Measurements from ENCODE around the gene ELOF1. TPM values are rescaled to one million over a fixed set of nuclear protein-coding genes. Genes with fewer than 3 reads are reported as not detected.
"Not testable (repeated sequence)": the region's sequence is repeated elsewhere in the genome, so short reads cannot be mapped to it uniquely, and the experiment has no call there.

ELOF1 gene
- total RNA-seq, 4 donors from 2014 or later = 30.5 to 39.2 (median 32.2) TPM

- no peaks in the 10 kb centered on the region for H3K9me3 ChIP-seq
- H3K36me3 ChIP-seq = no peaks in the 10 kb centered on the region
- TF ChIP-seq POLR2A (IDR thresholded peaks at IDR 0.05) (no peak), CTCF (IDR thresholded peaks at IDR 0.05) (no peak)
- no peaks in the 10 kb centered on the region for H3K27me3 ChIP-seq
- H3K27ac ChIP-seq = peak overlapping the region in 1 of 4 donors; percentile 93
- H3K4me3 ChIP-seq = no peak overlapping the region
- peaks cover 0 to 19% (median 12%) of the 10 kb centered on the region in 4 donors for H3K4me1 ChIP-seq
- DNase-seq = no peak
These were observed 17.2 kb upstream of the ELOF1 start for GRCh38 chr19:11576227-11576626.

- Histone ChIP-seq H3K27ac (peak overlapping the region in 2 of 4 donors; percentile 46 to 70), H3K36me3 (no peaks in the 10 kb centered on the region), H3K9me3 (no peaks in the 10 kb centered on the region), H3K4me1 (peaks cover 0 to 12% (median 8%) of the 10 kb centered on the region in 4 donors), H3K4me3 (no peak overlapping the region), H3K27me3 (no peaks in the 10 kb centered on the region)
- TF ChIP-seq POLR2A (IDR thresholded peaks at IDR 0.05) = no peak
- no peak for TF ChIP-seq CTCF (IDR thresholded peaks at IDR 0.05)
- peak in 2 of 3 donors; percentile 68 to 69 for DNase-seq
These were observed 15.7 kb upstream of the ELOF1 start for GRCh38 chr19:11574689-11575088.

- H3K4me3 ChIP-seq, H3K36me3 ChIP-seq, H3K9me3 ChIP-seq, DNase-seq, H3K27me3 ChIP-seq: not testable (repeated sequence)
- Histone ChIP-seq H3K27ac (peak overlapping the region in 2 of 4 donors; percentile 18 to 70), H3K4me1 (peaks cover 0 to 12% (median 6%) of the 10 kb centered on the region in 4 donors)
These were observed 14.7 kb upstream of the ELOF1 start for GRCh38 chr19:11573763-11574162.

- not testable (repeated sequence) for H3K36me3 ChIP-seq, H3K4me3 ChIP-seq, H3K9me3 ChIP-seq, DNase-seq, H3K27me3 ChIP-seq
- Histone ChIP-seq H3K4me1 (peaks cover 0 to 12% (median 4%) of the 10 kb centered on the region in 4 donors), H3K27ac (peak overlapping the region in 2 of 4 donors; percentile 18 to 70)
These were observed 14.3 kb upstream of the ELOF1 start for GRCh38 chr19:11573354-11573753.

GRCh38 chr19:11570039-11570462 lies 11.0 kb upstream of the ELOF1 start:
- TF ChIP-seq CTCF (IDR thresholded peaks at IDR 0.05) = no peak
- TF ChIP-seq POLR2A (IDR thresholded peaks at IDR 0.05) = no peak

GRCh38 chr19:11566164-11566563 lies 7.1 kb upstream of the ELOF1 start:
- no peak for DNase-seq
- Histone ChIP-seq H3K27ac (peak overlapping the region in 1 of 4 donors; percentile 62), H3K27me3 (no peaks in the 10 kb centered on the region), H3K9me3 (no peaks in the 10 kb centered on the region), H3K4me3 (no peak overlapping the region), H3K4me1 (no peaks in the 10 kb centered on the region), H3K36me3 (no peaks in the 10 kb centered on the region)
- TF ChIP-seq CTCF (IDR thresholded peaks at IDR 0.05) (no peak), POLR2A (IDR thresholded peaks at IDR 0.05) (no peak)

More at GRCh38 chr19:11570039-11570462, 11.0 kb upstream of the ELOF1 start:
- Histone ChIP-seq H3K9me3 (no peaks in the 10 kb centered on the region), H3K36me3 (no peaks in the 10 kb centered on the region), H3K4me1 (no peaks in the 10 kb centered on the region), H3K27ac (peak overlapping the region in 1 of 4 donors; percentile 35), H3K4me3 (no peak overlapping the region), H3K27me3 (no peaks in the 10 kb centered on the region)
- DNase-seq = no peak

- H3K27me3 ChIP-seq, H3K4me3 ChIP-seq, H3K4me1 ChIP-seq, H3K9me3 ChIP-seq, H3K36me3 ChIP-seq, DNase-seq: not testable (repeated sequence)
- peak overlapping the region in 1 of 4 donors; percentile 62 for H3K27ac ChIP-seq
These were observed 6.6 kb upstream of the ELOF1 start for GRCh38 chr19:11565649-11565980.

GRCh38 chr19:11564082-11564807 lies 5.2 kb upstream of the ELOF1 start:
- not testable (repeated sequence) for H3K9me3 ChIP-seq, H3K4me1 ChIP-seq, H3K36me3 ChIP-seq, H3K27me3 ChIP-seq, H3K4me3 ChIP-seq, DNase-seq
- peak overlapping the region in 1 of 4 donors; percentile 62 for H3K27ac ChIP-seq

Data from Peyer's patch (tissue), 4 donors.